Endometrial microvascular endothelial cells (primary cell): Measurements from ENCODE around the gene TECRL. TPM values are rescaled to one million over a fixed set of nuclear protein-coding genes. Genes with fewer than 3 reads are reported as not detected.

Experiments
- in situ Hi-C: cut with HindIII; loops from 2 replicates; pipeline ENCODE4 v1.10.0; 2017; ENCODE audit warnings: low sequenced_read_pairs, low pct_unique_long_range_greater_than_20kb; ENCODE audit errors: inconsistent ontology term
- total RNA-seq: library from RNA; depleted of rRNA; stranded (reverse); fragments of >200 nt; gene quantifications from one replicate; pipeline ENCODE4 v1.2.3, GENCODE V29; 2015; ENCODE audit errors: inconsistent ontology term

TECRL gene
- total RNA-seq, 1 donor from 2014 or later, result not detected

GRCh38 chr4:64340218-64341110 is 68.8 kb downstream of the TECRL start:
- in situ Hi-C loops, result no loop called here

GRCh38 chr4:64334964-64335363 is 74.3 kb downstream of the TECRL start:
- in situ Hi-C loops, result no loop called here

GRCh38 chr4:64330143-64330542 is 79.1 kb downstream of the TECRL start:
- in situ Hi-C loops, result no loop called here

GRCh38 chr4:64327237-64327636 is 82.0 kb downstream of the TECRL start:
- in situ Hi-C loops, result no loop called here

GRCh38 chr4:64326507-64326906 is 82.7 kb downstream of the TECRL start:
- in situ Hi-C loops, result no loop called here

- in situ Hi-C loops, result no loop called here
Observed at GRCh38 chr4:64306255-64306565, 103.0 kb downstream of the TECRL start.

GRCh38 chr4:64305565-64306254 is 103.5 kb downstream of the TECRL start:
- in situ Hi-C loops, result no loop called here

- in situ Hi-C loops, result no loop called here
Observed at GRCh38 chr4:64272432-64272831, 136.8 kb downstream of the TECRL start.

GRCh38 chr4:64271601-64272081 is 137.6 kb downstream of the TECRL start:
- in situ Hi-C loops, result no loop called here

GRCh38 chr4:64266669-64267068 is 142.6 kb downstream of the TECRL start:
- in situ Hi-C loops, result no loop called here

- in situ Hi-C loops, result no loop called here
Observed at GRCh38 chr4:64266263-64266662, 143.0 kb downstream of the TECRL start.

GRCh38 chr4:64251781-64252180 is 157.5 kb downstream of the TECRL start:
- in situ Hi-C loops, result no loop called here

GRCh38 chr4:64250488-64250887 is 158.8 kb downstream of the TECRL start:
- in situ Hi-C loops, result no loop called here

- in situ Hi-C loops, result no loop called here
Observed at GRCh38 chr4:64250061-64250460, 159.2 kb downstream of the TECRL start.

GRCh38 chr4:64248186-64248585 is 161.1 kb downstream of the TECRL start:
- in situ Hi-C loops, result no loop called here

- in situ Hi-C loops, result no loop called here
Observed at GRCh38 chr4:64230709-64231310, 178.4 kb downstream of the TECRL start.
